OCI-LY7 (cell line): ENCODE results near the gene BLM. TPM values are rescaled to one million over a fixed set of nuclear protein-coding genes. Genes with fewer than 3 reads are reported as not detected.

Experiments
- BruUV-seq: library from RNA; stranded (reverse); fragments of 400-500 nt; replicated peaks from 2 replicates; lab custom pipeline; 2021; lab: Mats Ljungman, UMichigan
- CTCF ChIA-PET: fragments of 300-600 bp; sonication (Branson Sonifier 250); formaldehyde crosslinking; loops from one replicate; lab custom pipeline; 2022; ENCODE audit warnings: antibody characterized with exemption; ENCODE audit not compliant: unreplicated experiment; lab: Charles Lee
- POLR2A ChIA-PET: fragments of 300-600 bp; sonication (Branson Sonifier 250); formaldehyde crosslinking; loops from one replicate; lab custom pipeline; 2022; ENCODE audit warnings: antibody characterized with exemption; lab: Charles Lee
- DNase-seq: peaks from one replicate; pipeline ENCODE4 v3.0.0-alpha.2; 2015; ENCODE audit warnings: low spot score
- H2AFZ ChIP-seq: fragments of 200-600 bp; sonication (generic), shearing (Covaris generic); 2 replicates; pipeline ENCODE4 v1.6.1; 2014; ENCODE audit warnings: mild to moderate bottlenecking, antibody characterized with exemption, low read length, moderate library complexity
- H3K27ac ChIP-seq: fragments of 200-600 bp; sonication (generic); 2 replicates; pipeline ENCODE4 v1.5.1; 2014; ENCODE audit warnings: mixed run types, low read depth, mild to moderate bottlenecking, moderate library complexity, low read length, inconsistent platforms; ENCODE audit not compliant: poor library complexity, severe bottlenecking
- H3K36me3 ChIP-seq: fragments of 200-600 bp; sonication (generic); 2 replicates; pipeline ENCODE4 v1.6.1; 2014; ENCODE audit warnings: mild to moderate bottlenecking, antibody characterized with exemption, low read length, moderate library complexity, mixed read lengths; ENCODE audit not compliant: insufficient read depth
- H3K4me1 ChIP-seq: fragments of 200-600 bp; sonication (generic); 2 replicates; pipeline ENCODE4 v1.5.1; 2014; ENCODE audit warnings: mild to moderate bottlenecking, low read length; ENCODE audit not compliant: insufficient read depth, poor library complexity, severe bottlenecking
- H3K4me2 ChIP-seq: fragments of 200-600 bp; sonication (generic); 2 replicates; pipeline ENCODE4 v1.6.1; 2014; ENCODE audit warnings: mild to moderate bottlenecking, low read length
- H3K4me3 ChIP-seq: fragments of 200-600 bp; sonication (generic); 2 replicates; pipeline ENCODE4 v1.5.1; 2014; ENCODE audit warnings: mild to moderate bottlenecking, low read depth, low read length; ENCODE audit not compliant: poor library complexity, severe bottlenecking
- H3K79me2 ChIP-seq: fragments of 200-600 bp; sonication (generic); 2 replicates; pipeline ENCODE4 v1.6.1; 2016; ENCODE audit warnings: low read depth, mild to moderate bottlenecking, low read length, moderate library complexity, mixed read lengths; ENCODE audit not compliant: insufficient read depth
- H3K9me2 ChIP-seq: fragments of 200-600 bp; sonication (generic); 2 replicates; pipeline ENCODE4 v1.6.1; 2016; ENCODE audit warnings: mild to moderate bottlenecking, low read length, mixed read lengths; ENCODE audit not compliant: insufficient read depth
- H3K9me3 ChIP-seq: fragments of 200-600 bp; sonication (generic); 2 replicates; pipeline ENCODE4 v1.6.1; 2014; ENCODE audit warnings: mild to moderate bottlenecking, mixed run types, low read length, mixed read lengths
- H4K20me1 ChIP-seq: fragments of 200-600 bp; sonication (generic); 2 replicates; pipeline ENCODE4 v1.6.1; 2014; ENCODE audit warnings: mild to moderate bottlenecking, antibody characterized with exemption, low read length, moderate library complexity, mixed read lengths; ENCODE audit not compliant: insufficient read depth
- EZH2phosphoT487 ChIP-seq: fragments of 200-600 bp; sonication (generic); IDR thresholded peaks from 2 replicates; pipeline ENCODE4 v1.6.1; 2018; ENCODE audit warnings: low read depth, borderline replicate concordance, mild to moderate bottlenecking, mixed run types, antibody characterized with exemption, low read length, moderate library complexity, mixed read lengths
- intact Hi-C: fragments of 100-400 bp; cut with micrococcal nuclease; formaldehyde crosslinking; loops from one replicate; pipeline ENCODE4 v1.10.0; 2022; ENCODE audit not compliant: unreplicated experiment
- total RNA-seq, 2 experiments: library from RNA; depleted of rRNA in 1 of 2; stranded (reverse); fragments of >200 nt in 1 of 2; shearing (Covaris generic) in 1 of 2; gene quantifications; 2 replicates each; pipeline ENCODE4 v1.2.3, GENCODE V29; 2014 to 2022
- TF ChIP-seq, protein P1 (sequence below): fragments of 200-600 bp; sonication (generic); conservative IDR thresholded peaks from 2 replicates; pipeline ENCODE4 v1.5.1; 2014; ENCODE audit warnings: mild to moderate bottlenecking, antibody characterized with exemption, low read length, moderate library complexity, mixed read lengths

The BLM gene
- total RNA-seq, 2 experiments from 2014 or later, result 47.1 to 51.8 TPM

DNA sequence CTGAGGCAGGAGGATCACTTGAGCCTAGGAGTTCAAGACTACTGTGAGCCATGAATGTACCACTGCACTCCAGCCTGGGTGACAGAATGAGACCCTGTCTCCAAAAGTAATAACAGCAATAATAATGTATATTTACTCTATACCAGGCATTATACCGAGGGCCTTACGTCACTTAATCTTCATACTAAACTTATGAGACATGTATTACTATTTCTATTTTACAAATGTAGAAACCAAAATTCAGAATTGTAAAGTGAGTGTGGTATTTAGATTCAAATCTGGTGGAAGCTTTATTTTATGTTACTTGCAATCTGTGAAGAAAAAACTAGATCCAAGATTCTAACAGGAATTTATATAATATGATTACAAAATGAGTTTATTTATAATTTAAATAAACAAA, 9.7 kb upstream of the BLM start:
- H2AFZ ChIP-seq, result no peak overlapping the region
- intact Hi-C loops, result no loop called here
- no peaks in the 10 kb centered on the region for H3K9me3 ChIP-seq
- BruUV-seq, result no TSS peak
- H3K79me2 ChIP-seq, result no peaks in the 10 kb centered on the region
- no peaks in the 10 kb centered on the region for H3K36me3 ChIP-seq
- no peak for DNase-seq
- ChIA-PET CTCF (no interaction called here), POLR2A (interaction anchor here (1.2 to 1.3 kb wide), 2 partner anchors 8 to 9 kb away, joined by 3 read pairs; partner anchors contain the start of gene BLM)
- no peak overlapping the region for H3K27ac ChIP-seq
- no peaks in the 10 kb centered on the region for H3K9me2 ChIP-seq
- no peak overlapping the region for H3K4me2 ChIP-seq
- no peak overlapping the region for H3K4me3 ChIP-seq
- TF ChIP-seq, protein P1, sequence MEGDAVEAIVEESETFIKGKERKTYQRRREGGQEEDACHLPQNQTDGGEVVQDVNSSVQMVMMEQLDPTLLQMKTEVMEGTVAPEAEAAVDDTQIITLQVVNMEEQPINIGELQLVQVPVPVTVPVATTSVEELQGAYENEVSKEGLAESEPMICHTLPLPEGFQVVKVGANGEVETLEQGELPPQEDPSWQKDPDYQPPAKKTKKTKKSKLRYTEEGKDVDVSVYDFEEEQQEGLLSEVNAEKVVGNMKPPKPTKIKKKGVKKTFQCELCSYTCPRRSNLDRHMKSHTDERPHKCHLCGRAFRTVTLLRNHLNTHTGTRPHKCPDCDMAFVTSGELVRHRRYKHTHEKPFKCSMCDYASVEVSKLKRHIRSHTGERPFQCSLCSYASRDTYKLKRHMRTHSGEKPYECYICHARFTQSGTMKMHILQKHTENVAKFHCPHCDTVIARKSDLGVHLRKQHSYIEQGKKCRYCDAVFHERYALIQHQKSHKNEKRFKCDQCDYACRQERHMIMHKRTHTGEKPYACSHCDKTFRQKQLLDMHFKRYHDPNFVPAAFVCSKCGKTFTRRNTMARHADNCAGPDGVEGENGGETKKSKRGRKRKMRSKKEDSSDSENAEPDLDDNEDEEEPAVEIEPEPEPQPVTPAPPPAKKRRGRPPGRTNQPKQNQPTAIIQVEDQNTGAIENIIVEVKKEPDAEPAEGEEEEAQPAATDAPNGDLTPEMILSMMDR, result no peak
- no peak for TF ChIP-seq EZH2phosphoT487
- peaks cover 18% of the 10 kb centered on the region for H3K4me1 ChIP-seq
- H4K20me1 ChIP-seq, result no peaks in the 10 kb centered on the region

DNA sequence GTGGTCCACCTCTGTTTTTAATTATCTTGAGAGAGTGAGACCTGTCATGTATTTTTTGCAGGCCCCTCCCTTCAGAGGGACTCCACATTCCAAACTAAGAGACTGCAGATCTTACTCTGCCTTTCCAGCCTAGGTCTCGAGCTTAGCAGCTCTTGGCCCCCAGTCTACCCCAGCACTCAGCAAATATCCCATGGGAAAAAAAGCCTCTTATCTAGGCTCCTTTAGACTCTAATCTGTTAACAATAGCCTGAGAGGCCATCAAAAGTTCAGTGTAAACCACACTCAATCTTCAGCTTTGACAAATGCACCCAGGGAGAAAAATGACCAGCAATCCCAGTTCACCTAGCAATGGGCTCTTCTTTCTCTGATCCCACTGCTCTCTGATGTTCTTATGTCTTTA, 8.6 kb upstream of the BLM start:
- no TSS peak for BruUV-seq
- Histone ChIP-seq H2AFZ (no peak overlapping the region), H4K20me1 (no peaks in the 10 kb centered on the region), H3K9me2 (no peaks in the 10 kb centered on the region), H3K27ac (no peak overlapping the region), H3K4me1 (peaks cover 18% of the 10 kb centered on the region), H3K79me2 (no peaks in the 10 kb centered on the region), H3K36me3 (no peaks in the 10 kb centered on the region), H3K4me3 (no peak overlapping the region), H3K9me3 (no peaks in the 10 kb centered on the region), H3K4me2 (no peak overlapping the region)
- DNase-seq, result no peak
- intact Hi-C loops, result no loop called here
- ChIA-PET CTCF (no interaction called here), POLR2A (interaction anchor here (0.5 kb wide), 1 partner anchor 11 kb away, joined by 6 read pairs; no protein-coding TSS in a partner anchor)
- no peak for TF ChIP-seq EZH2phosphoT487
- TF ChIP-seq, protein P1, result no peak

DNA sequence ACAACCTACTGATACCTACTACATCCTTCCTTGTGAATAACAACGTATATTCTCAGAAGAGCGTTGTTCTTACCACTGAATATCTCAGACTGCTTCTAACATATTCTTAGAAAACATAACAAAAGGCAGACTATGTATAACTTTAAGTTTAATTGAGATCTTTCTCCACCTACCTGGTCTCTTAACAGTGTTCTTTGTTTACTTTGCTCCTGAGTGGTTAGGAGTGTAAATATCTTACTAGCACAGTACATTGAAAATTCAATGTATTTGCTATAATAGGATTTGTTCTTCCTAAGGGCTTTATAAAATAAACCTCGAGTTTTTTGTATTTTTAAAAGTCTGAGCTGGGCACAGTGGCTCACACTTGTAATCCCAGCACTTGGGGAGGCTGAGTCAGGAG, 7.9 kb upstream of the BLM start:
- Histone ChIP-seq H3K79me2 (no peaks in the 10 kb centered on the region), H3K27ac (no peak overlapping the region), H3K4me3 (no peak overlapping the region), H2AFZ (no peak overlapping the region), H3K36me3 (no peaks in the 10 kb centered on the region), H3K9me2 (no peaks in the 10 kb centered on the region), H3K4me1 (peaks cover 18% of the 10 kb centered on the region), H4K20me1 (no peaks in the 10 kb centered on the region), H3K9me3 (no peaks in the 10 kb centered on the region), H3K4me2 (no peak overlapping the region)
- BruUV-seq, result no TSS peak
- no peak for DNase-seq
- ChIA-PET CTCF (no interaction called here), POLR2A (interaction anchor here (0.6 to 1.5 kb wide), 2 partner anchors 10 to 587 kb away, joined by 3 to 8 read pairs; no protein-coding TSS in a partner anchor)
- intact Hi-C loops, result no loop called here
- TF ChIP-seq EZH2phosphoT487, result no peak
- TF ChIP-seq, protein P1, result no peak
